ENCODE results near the gene FIBP.

- TF ChIP-seq CTCF (IDR thresholded peaks at IDR 0.05; ENCODE audit: low read depth, low read length) (no peak), POLR2A (IDR thresholded peaks at IDR 0.05; ENCODE audit: extremely low read depth, insufficient read length) (no peak)
Observed at GRCh38 chr11:65868907-65869306, 19.4 kb downstream of the FIBP start.
